HFF-Myc (cell line): ENCODE data around the gene CYP2D6.
"Not testable (repeated sequence)": the region's sequence is repeated elsewhere in the genome, so short reads cannot be mapped to it uniquely, and the experiment has no call there.

ENCODE experiments used
- DNase-seq: peaks from one replicate; pipeline ENCODE4 v3.0.0-alpha.2; 2011; ENCODE audit warnings: low read depth; ENCODE audit errors: extremely low read depth
- H3K4me3 ChIP-seq: replicated peaks from 2 replicates; pipeline ENCODE4 v1.5.1; 2011; ENCODE audit warnings: low read depth, mild to moderate bottlenecking, control low read depth, low read length
- TF ChIP-seq, protein P1 (sequence below): IDR thresholded peaks from 2 replicates; pipeline ENCODE4 v1.5.1; 2012; ENCODE audit warnings: mild to moderate bottlenecking, low read depth, low read length, control low read depth; ENCODE audit errors: missing control alignments

Gene CYP2D6

DNA sequence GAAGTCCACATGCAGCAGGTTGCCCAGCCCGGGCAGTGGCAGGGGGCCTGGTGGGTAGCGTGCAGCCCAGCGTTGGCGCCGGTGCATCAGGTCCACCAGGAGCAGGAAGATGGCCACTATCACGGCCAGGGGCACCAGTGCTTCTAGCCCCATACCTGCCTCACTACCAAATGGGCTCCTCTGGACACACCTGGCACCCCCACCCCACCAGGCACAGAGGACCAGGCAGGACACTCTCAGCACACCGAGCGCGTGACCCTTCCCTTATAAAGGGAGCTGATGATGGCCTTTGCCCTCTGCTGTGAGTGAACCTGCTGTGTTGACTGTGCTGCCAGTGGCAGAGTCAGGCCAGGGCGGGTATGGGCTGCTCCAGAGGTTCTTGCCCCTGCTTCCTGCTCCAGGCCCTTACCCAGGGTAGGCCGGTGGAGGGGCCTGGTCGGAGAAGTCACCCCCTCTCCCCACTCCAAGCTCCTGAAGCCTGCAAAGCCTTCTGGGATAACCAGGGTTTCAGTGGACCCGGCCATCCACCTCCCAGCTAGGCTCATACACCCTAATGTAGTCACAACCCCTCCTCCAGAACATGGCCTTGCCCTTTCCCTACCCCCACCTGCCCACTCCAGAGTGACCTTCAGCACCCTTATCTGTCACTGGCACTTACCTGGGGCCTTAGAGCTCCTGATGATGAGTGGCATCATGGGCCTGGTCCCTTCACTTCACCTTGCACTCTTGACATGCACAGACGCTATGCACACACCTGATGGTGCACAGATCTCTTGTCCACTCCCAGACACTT is at the start of gene CYP2D6:
TSS of gene CYP2D6 (minus strand) at position 172 of the 793 bp plus-strand sequence. CDS start at position 153, 19 bp downstream.
- H3K4me3 ChIP-seq, DNase-seq: not testable (repeated sequence)

DNA sequence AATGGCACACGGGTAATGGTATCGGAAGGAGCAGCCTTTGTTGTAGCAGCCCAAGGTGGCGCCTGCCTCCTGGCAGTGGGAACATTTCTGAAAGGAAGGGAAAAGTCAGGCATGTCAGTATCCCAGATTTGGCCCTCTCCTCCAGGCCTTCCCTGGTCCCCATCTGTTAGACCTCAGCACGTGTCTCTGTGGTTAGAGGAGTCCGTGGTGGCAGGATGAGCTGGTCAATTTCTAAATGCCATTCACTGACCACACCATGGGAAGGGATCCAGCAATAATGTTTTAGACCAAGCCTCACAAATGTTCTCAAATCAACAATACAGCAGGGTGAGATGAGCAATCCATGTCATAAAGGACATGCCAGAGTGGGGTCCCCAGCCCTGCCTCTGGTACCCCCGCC is 49.0 kb upstream of the CYP2D6 start:
- TF ChIP-seq, protein P1, sequence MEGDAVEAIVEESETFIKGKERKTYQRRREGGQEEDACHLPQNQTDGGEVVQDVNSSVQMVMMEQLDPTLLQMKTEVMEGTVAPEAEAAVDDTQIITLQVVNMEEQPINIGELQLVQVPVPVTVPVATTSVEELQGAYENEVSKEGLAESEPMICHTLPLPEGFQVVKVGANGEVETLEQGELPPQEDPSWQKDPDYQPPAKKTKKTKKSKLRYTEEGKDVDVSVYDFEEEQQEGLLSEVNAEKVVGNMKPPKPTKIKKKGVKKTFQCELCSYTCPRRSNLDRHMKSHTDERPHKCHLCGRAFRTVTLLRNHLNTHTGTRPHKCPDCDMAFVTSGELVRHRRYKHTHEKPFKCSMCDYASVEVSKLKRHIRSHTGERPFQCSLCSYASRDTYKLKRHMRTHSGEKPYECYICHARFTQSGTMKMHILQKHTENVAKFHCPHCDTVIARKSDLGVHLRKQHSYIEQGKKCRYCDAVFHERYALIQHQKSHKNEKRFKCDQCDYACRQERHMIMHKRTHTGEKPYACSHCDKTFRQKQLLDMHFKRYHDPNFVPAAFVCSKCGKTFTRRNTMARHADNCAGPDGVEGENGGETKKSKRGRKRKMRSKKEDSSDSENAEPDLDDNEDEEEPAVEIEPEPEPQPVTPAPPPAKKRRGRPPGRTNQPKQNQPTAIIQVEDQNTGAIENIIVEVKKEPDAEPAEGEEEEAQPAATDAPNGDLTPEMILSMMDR = no peak
- peak; percentile 82 for DNase-seq
- H3K4me3 ChIP-seq = no peak overlapping the region

DNA sequence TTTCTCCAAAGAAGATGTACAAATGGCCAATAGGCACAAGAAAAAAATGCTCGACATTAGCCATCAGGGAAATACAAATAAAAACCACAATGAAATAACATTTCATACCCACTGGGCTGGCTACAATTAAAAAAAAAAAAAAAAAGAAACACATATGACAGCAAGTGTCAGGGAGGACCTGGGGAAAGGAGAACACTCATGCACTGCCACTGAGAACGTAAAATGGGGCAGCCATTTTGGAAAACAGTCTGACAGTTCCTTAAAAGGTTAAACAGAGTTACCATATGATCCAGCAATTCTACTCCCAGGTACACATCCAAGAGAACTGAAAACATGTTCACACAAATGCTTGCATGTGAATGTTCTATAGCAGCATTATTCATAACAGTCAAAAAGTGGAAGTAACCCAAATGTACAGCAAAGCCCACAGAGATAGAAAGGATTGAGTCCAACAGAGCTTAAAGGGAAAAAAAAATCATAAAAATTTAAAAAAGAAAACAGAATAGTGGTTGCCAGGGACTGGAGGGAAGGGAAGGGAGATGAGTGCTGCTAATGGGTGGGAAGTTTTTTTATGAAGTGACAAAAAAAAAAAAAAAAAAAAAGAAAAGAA is 48.4 kb upstream of the CYP2D6 start:
- TF ChIP-seq, protein P1 = no peak
- H3K4me3 ChIP-seq = no peak overlapping the region
- DNase-seq = no peak

DNA sequence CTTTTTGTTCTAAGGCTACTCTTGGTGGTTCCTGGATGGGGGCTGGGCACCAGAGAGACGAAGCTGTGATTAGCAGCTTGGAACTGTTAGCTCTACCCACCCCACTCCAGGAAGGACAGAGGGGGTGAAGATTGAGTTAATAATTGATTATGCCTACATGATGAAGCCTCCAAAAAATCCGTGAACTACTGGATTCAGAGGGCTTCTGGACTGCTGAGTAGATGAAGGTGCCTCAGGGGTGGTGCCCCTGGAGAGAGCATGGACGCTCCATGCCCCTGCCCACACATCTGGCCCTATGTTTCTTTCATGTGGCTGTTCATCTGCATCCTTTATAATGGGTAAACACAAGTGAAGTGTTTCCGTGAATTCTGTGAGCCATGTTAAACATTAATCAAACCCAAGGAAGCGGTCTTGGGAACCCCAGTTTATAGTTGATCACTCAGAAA is 47.3 kb upstream of the CYP2D6 start:
- TF ChIP-seq, protein P1 = no peak
- no peak overlapping the region for H3K4me3 ChIP-seq
- no peak for DNase-seq

GRCh38 chr22:42176255-42176915 is 45.8 kb upstream of the CYP2D6 start:
- TF ChIP-seq, protein P1 = no peak
- DNase-seq = no peak
- H3K4me3 ChIP-seq = no peak overlapping the region

- DNase-seq = peak; percentile 63
- no peak overlapping the region for H3K4me3 ChIP-seq
- TF ChIP-seq, protein P1 = no peak
These were observed 43.5 kb upstream of the CYP2D6 start for GRCh38 chr22:42174062-42174461.

DNA sequence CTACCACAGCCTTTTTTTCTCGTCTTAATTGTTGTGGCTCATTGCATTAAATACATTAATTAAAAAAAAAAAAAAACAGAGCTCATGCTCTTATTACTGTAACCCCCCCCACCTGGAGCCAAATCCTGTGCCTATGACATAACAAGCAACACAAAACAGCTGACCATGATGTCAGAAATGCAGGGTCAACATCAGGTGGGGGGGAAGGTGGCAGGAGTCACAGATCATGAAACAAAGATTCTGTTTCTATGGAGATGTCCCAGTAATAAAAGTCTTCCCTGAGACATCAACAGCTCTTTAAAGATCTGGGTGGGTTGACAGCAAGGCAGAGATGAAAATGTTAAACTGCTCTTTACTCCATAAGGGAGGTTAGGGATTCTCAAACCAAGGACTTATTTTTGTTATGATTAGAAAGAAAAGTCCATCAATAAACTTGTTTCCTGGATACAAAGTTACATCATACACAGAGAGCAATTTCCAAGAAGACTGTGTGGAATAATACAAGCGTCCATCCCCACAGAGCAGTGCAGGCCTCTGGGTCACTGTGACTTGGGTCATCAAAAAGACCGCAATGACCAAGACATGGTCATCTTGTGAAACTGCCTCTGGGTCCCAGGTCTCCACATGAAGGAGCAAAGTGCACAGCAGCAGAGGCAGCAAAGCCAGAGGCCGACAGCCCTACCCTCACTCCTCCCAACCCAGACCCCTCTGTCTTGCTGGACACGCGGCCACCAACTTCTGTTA is 42.7 kb upstream of the CYP2D6 start:
- no peak for DNase-seq
- TF ChIP-seq, protein P1 = no peak
- H3K4me3 ChIP-seq = no peak overlapping the region
